Endothelial cell (in vitro differentiated cells): ENCODE results near the gene THRAP3. TPM values are rescaled to one million over a fixed set of nuclear protein-coding genes. Genes with fewer than 3 reads are reported as not detected.

Source experiments
- DNase-seq: peaks from one replicate; pipeline ENCODE4 v3.0.0; 2021; ENCODE audit warnings: low spot score
- H3K27ac Mint-ChIP-seq: one replicate; pipeline ENCODE4 v1.8.0; 2021; ENCODE audit warnings: mixed read lengths, inconsistent platforms; ENCODE audit not compliant: unreplicated experiment
- H3K27me3 Mint-ChIP-seq: one replicate; pipeline ENCODE4 v1.8.0; 2021; ENCODE audit warnings: mild to moderate bottlenecking, moderate library complexity, mixed read lengths, inconsistent platforms; ENCODE audit not compliant: unreplicated experiment
- H3K36me3 Mint-ChIP-seq: one replicate; pipeline ENCODE4 v1.8.0; 2021; ENCODE audit warnings: mild to moderate bottlenecking, low read depth, mixed read lengths, inconsistent platforms; ENCODE audit not compliant: unreplicated experiment
- H3K4me1 Mint-ChIP-seq: one replicate; pipeline ENCODE4 v1.8.0; 2021; ENCODE audit warnings: mild to moderate bottlenecking, mixed read lengths, inconsistent platforms; ENCODE audit not compliant: unreplicated experiment
- H3K4me3 Mint-ChIP-seq: one replicate; pipeline ENCODE4 v1.8.0; 2021; ENCODE audit warnings: mild to moderate bottlenecking, mixed read lengths, inconsistent platforms; ENCODE audit not compliant: unreplicated experiment
- H3K9me3 Mint-ChIP-seq: one replicate; pipeline ENCODE4 v1.8.0; 2021; ENCODE audit warnings: mixed read lengths, inconsistent platforms; ENCODE audit not compliant: unreplicated experiment
- total RNA-seq: library from RNA; stranded (reverse); fragmentation: NEBNext Ultra II Directional; extraction: Animal tissue kit (Norgen Biotek cat#: 25700); gene quantifications from one replicate; pipeline ENCODE4 v1.2.1, GENCODE V29; 2021; ENCODE audit not compliant: unreplicated experiment
- TF ChIP-seq, protein P1 (sequence below): fragments of 200-600 bp; sonication (generic); IDR thresholded peaks from one replicate; pipeline ENCODE4 v1.5.0; 2021; ENCODE audit warnings: antibody characterized with exemption; ENCODE audit not compliant: unreplicated experiment

Gene THRAP3
- total RNA-seq, 1 donor from 2014 or later, result 129 TPM

DNA sequence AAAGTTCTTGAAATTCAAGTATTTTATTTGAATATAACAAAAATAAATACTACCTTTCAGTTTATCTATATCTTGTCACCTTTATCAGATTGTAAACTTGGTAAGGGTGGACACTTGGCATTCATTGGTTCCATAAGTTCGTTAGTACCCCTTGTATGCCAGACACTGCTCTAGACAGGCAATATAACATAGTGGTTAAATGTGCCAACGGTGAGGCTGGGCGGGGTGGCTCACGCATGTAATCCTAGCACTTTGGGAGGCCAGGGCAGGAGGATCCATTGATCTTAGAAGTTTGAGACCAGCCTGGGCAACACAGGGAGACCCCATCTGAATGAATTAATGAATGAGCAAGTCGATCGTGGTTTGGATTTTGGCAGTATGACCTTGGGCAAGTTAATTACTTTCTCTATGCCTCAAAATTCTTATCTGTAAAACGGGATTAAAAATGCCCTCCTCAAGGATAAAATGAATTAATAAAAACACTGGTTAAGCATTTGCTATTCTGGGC, 55.6 kb downstream of the THRAP3 start:
- H3K4me3 Mint-ChIP-seq, result no peak overlapping the region
- TF ChIP-seq, protein P1, sequence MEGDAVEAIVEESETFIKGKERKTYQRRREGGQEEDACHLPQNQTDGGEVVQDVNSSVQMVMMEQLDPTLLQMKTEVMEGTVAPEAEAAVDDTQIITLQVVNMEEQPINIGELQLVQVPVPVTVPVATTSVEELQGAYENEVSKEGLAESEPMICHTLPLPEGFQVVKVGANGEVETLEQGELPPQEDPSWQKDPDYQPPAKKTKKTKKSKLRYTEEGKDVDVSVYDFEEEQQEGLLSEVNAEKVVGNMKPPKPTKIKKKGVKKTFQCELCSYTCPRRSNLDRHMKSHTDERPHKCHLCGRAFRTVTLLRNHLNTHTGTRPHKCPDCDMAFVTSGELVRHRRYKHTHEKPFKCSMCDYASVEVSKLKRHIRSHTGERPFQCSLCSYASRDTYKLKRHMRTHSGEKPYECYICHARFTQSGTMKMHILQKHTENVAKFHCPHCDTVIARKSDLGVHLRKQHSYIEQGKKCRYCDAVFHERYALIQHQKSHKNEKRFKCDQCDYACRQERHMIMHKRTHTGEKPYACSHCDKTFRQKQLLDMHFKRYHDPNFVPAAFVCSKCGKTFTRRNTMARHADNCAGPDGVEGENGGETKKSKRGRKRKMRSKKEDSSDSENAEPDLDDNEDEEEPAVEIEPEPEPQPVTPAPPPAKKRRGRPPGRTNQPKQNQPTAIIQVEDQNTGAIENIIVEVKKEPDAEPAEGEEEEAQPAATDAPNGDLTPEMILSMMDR, result no peak
- H3K27me3 Mint-ChIP-seq, result no peaks in the 10 kb centered on the region
- no peaks in the 10 kb centered on the region for H3K36me3 Mint-ChIP-seq
- H3K9me3 Mint-ChIP-seq, result no peaks in the 10 kb centered on the region
- no peak for DNase-seq
- no peak overlapping the region for H3K27ac Mint-ChIP-seq
- H3K4me1 Mint-ChIP-seq, result peaks cover 4% of the 10 kb centered on the region

DNA sequence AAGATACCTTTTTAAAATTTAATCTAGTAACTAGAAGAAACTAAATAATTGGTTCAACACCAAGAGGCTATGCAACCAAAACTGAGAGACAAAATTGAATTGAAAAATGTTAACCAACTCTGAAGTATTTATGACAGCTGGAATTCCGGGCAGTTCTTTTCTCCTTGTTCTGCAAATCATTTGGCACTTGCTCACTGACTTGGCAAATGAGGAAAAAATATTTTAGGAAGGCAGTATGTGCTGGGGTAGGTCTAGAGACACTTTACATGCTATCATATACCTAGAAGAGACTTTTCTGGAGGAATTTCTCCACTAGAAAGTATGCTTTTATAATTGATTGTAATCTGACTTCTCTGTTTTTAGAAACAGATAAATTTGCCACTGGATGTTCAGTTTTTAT, 59.8 kb downstream of the THRAP3 start:
- no peaks in the 10 kb centered on the region for H3K9me3 Mint-ChIP-seq
- H3K4me3 Mint-ChIP-seq, result no peak overlapping the region
- H3K4me1 Mint-ChIP-seq, result peaks cover 4% of the 10 kb centered on the region
- no peaks in the 10 kb centered on the region for H3K27me3 Mint-ChIP-seq
- DNase-seq, result no peak
- H3K36me3 Mint-ChIP-seq, result peaks cover 17% of the 10 kb centered on the region
- no peak overlapping the region for H3K27ac Mint-ChIP-seq
- TF ChIP-seq, protein P1, result no peak

DNA sequence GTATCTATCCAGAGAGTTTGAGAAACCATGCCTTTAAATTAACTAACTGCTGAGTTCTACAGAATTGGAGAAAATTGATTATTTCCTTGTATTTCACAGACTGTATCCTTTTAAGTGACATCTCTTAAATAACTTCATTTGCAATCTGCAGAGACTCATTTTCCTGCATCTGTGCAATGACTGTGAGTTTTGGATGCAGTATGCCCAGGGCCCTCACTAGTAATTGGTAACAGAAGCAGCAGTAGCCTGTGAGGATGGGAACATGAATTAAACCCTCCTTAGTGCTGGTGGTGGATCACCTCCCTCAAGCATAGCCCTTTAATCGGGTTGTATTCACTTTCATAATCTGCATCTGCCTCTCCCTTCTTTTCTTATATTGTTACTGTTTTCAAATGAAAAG, 60.3 kb downstream of the THRAP3 start:
- TF ChIP-seq, protein P1, result no peak
- H3K4me3 Mint-ChIP-seq, result no peak overlapping the region
- no peaks in the 10 kb centered on the region for H3K27me3 Mint-ChIP-seq
- no peak overlapping the region for H3K27ac Mint-ChIP-seq
- no peaks in the 10 kb centered on the region for H3K9me3 Mint-ChIP-seq
- peaks cover 20% of the 10 kb centered on the region for H3K36me3 Mint-ChIP-seq
- peaks cover 4% of the 10 kb centered on the region for H3K4me1 Mint-ChIP-seq
- DNase-seq, result no peak

DNA sequence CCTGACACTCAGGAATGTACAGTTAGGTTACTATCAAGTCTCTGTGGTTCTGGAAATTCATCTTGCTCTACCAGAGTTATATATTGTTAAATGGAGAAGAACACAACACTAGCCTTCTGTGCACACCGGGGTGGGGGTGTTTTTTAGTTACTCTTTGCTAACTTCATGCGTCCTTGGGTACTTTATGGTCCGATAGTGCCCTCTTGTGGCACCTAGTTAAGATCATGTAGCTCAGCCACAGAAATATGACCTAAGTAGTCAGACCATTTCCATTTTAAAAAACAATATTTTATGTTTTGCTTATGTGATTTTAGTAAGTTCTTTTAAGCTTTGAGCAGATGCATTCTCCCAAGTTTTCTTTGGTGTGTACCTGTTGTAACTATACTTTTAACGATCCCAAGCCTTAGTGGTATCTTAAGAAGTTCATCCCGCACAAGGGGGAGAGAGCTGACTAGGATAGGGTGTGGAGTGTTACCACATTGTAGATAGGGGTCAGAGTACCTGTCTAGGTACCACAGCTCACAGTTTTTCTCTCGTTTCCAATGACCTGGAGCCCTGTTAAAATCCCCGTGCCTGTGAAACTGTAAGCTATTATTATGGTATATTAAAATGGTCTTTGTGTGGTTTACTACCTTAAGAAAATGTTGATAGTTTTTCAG, 61.3 kb downstream of the THRAP3 start:
- peaks cover 27% of the 10 kb centered on the region for H3K36me3 Mint-ChIP-seq
- H3K27ac Mint-ChIP-seq, result no peak overlapping the region
- no peaks in the 10 kb centered on the region for H3K27me3 Mint-ChIP-seq
- no peak overlapping the region for H3K4me3 Mint-ChIP-seq
- peaks cover 4% of the 10 kb centered on the region for H3K4me1 Mint-ChIP-seq
- no peaks in the 10 kb centered on the region for H3K9me3 Mint-ChIP-seq
- TF ChIP-seq, protein P1, result peak; percentile 62
- peak; percentile 59 for DNase-seq

DNA sequence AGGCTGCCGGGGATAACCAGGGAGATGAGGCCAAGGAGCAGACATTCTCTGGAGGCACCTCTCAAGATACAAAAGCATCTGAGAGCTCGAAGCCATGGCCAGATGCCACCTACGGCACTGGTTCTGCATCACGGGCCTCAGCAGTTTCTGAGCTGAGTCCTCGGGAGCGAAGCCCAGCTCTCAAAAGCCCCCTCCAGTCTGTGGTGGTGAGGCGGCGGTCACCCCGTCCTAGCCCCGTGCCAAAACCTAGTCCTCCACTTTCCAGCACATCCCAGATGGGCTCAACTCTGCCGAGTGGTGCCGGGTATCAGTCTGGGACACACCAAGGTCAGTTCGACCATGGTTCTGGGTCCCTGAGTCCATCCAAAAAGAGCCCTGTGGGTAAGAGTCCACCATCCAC, 62.6 kb downstream of the THRAP3 start:
- H3K9me3 Mint-ChIP-seq, result no peaks in the 10 kb centered on the region
- H3K36me3 Mint-ChIP-seq, result peaks cover 34% of the 10 kb centered on the region
- H3K4me1 Mint-ChIP-seq, result peaks cover 4% of the 10 kb centered on the region
- H3K27ac Mint-ChIP-seq, result no peak overlapping the region
- H3K27me3 Mint-ChIP-seq, result no peaks in the 10 kb centered on the region
- DNase-seq, result no peak
- H3K4me3 Mint-ChIP-seq, result no peak overlapping the region
- TF ChIP-seq, protein P1, result no peak
